ENCODE data around the gene SLC23A2.

DNA sequence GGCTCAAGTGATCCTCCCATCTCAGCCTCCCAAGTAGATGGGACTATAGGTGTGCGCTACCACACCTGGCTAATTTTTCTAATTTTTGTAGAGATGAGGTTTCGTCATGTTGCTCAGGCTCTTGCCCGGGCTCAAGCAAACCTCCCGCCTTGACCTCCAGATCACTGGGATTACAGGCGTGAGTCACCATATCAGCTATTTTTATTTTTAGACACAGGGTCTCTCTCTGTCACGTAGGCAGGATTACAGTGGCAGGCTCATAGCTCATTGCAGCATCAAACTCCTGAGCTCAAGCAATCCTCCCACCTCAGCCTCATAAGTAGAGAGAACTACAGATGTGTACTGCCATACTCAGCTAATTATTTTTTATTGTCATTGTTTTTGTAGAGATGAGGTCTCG, 41.7 kb downstream of the SLC23A2 start:
- TF ChIP-seq, protein P1, sequence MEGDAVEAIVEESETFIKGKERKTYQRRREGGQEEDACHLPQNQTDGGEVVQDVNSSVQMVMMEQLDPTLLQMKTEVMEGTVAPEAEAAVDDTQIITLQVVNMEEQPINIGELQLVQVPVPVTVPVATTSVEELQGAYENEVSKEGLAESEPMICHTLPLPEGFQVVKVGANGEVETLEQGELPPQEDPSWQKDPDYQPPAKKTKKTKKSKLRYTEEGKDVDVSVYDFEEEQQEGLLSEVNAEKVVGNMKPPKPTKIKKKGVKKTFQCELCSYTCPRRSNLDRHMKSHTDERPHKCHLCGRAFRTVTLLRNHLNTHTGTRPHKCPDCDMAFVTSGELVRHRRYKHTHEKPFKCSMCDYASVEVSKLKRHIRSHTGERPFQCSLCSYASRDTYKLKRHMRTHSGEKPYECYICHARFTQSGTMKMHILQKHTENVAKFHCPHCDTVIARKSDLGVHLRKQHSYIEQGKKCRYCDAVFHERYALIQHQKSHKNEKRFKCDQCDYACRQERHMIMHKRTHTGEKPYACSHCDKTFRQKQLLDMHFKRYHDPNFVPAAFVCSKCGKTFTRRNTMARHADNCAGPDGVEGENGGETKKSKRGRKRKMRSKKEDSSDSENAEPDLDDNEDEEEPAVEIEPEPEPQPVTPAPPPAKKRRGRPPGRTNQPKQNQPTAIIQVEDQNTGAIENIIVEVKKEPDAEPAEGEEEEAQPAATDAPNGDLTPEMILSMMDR (IDR thresholded peaks at IDR 0.05; ENCODE audit: low read depth, low read length), result no peak
- no peak for TF ChIP-seq EZH2phosphoT487 (IDR thresholded peaks at IDR 0.05; ENCODE audit: low read depth)
